Measurements from ENCODE around the gene OR8G1.

GRCh38 chr11:124302347-124303125, 61.6 kb downstream of the OR8G1 start:
- TF ChIP-seq, protein P1, sequence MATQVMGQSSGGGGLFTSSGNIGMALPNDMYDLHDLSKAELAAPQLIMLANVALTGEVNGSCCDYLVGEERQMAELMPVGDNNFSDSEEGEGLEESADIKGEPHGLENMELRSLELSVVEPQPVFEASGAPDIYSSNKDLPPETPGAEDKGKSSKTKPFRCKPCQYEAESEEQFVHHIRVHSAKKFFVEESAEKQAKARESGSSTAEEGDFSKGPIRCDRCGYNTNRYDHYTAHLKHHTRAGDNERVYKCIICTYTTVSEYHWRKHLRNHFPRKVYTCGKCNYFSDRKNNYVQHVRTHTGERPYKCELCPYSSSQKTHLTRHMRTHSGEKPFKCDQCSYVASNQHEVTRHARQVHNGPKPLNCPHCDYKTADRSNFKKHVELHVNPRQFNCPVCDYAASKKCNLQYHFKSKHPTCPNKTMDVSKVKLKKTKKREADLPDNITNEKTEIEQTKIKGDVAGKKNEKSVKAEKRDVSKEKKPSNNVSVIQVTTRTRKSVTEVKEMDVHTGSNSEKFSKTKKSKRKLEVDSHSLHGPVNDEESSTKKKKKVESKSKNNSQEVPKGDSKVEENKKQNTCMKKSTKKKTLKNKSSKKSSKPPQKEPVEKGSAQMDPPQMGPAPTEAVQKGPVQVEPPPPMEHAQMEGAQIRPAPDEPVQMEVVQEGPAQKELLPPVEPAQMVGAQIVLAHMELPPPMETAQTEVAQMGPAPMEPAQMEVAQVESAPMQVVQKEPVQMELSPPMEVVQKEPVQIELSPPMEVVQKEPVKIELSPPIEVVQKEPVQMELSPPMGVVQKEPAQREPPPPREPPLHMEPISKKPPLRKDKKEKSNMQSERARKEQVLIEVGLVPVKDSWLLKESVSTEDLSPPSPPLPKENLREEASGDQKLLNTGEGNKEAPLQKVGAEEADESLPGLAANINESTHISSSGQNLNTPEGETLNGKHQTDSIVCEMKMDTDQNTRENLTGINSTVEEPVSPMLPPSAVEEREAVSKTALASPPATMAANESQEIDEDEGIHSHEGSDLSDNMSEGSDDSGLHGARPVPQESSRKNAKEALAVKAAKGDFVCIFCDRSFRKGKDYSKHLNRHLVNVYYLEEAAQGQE (IDR thresholded peaks at IDR 0.05; ENCODE audit: insufficient read depth in 1 of 2, low read depth in 2 of 2, low read length in 2 of 2): no peak
- TF ChIP-seq SIN3A (IDR thresholded peaks at IDR 0.05; ENCODE audit: borderline replicate concordance, insufficient read depth, low read length): no peak

Data from PFSK-1 (cell line).